ENCODE data around the gene FMN1. TPM values are rescaled to one million over a fixed set of nuclear protein-coding genes. Genes with fewer than 3 reads are reported as not detected.

The FMN1 gene
- total RNA-seq, 2 donors from 2014 or later = 0.60 to 1.1 TPM

- H3K9ac ChIP-seq (ENCODE audit: extremely low read depth, low read length, poor library complexity, severe bottlenecking) = no peak overlapping the region
- H3K36me3 Mint-ChIP-seq (ENCODE audit: low read depth) = no peaks in the 10 kb centered on the region
- WGBS, 2 experiments (ENCODE audit: insufficient coverage in 1 of 2, insufficient read length in 1 of 2) = 89 to 100% methylated on average over 2 of the region's 2 CpGs
- no peaks in the 10 kb centered on the region for H3K27me3 ChIP-seq (ENCODE audit: control insufficient read depth, insufficient read depth, low read length, poor library complexity, severe bottlenecking)
- no peaks in the 10 kb centered on the region for H3K36me3 ChIP-seq (ENCODE audit: control insufficient read depth, insufficient read depth, low read length)
- no peaks in the 10 kb centered on the region for H3K27me3 Mint-ChIP-seq (ENCODE audit: insufficient read depth)
- H3K4me3 ChIP-seq (ENCODE audit: low read length) = no peak overlapping the region
- peaks cover 8% of the 10 kb centered on the region for H3K4me1 Mint-ChIP-seq
- peaks cover 4% of the 10 kb centered on the region for H3K4me1 ChIP-seq (ENCODE audit: control insufficient read depth, insufficient read depth, low read length)
- no peak for TF ChIP-seq CTCF (conservative IDR thresholded peaks at IDR 0.05)
- H3K27ac Mint-ChIP-seq = no peak overlapping the region
- no peaks in the 10 kb centered on the region for H3K9me3 ChIP-seq (ENCODE audit: control insufficient read depth, low read length)
- H3K9me3 Mint-ChIP-seq = no peaks in the 10 kb centered on the region
- no peak overlapping the region for H3K27ac ChIP-seq (ENCODE audit: low read depth, low read length)
- H3K4me3 Mint-ChIP-seq = no peak overlapping the region
- DNase-seq = no peak
These were observed 228.0 kb downstream of the FMN1 start for GRCh38 chr15:32966512-32966911.

GRCh38 chr15:32965897-32966296, 228.6 kb downstream of the FMN1 start:
- DNase-seq = no peak
- H3K27ac Mint-ChIP-seq = no peak overlapping the region

GRCh38 chr15:32959077-32959476, 235.4 kb downstream of the FMN1 start:
- TF ChIP-seq CTCF (conservative IDR thresholded peaks at IDR 0.05) = no peak
- peaks cover 9% of the 10 kb centered on the region for H3K4me1 Mint-ChIP-seq
- H3K36me3 Mint-ChIP-seq (ENCODE audit: low read depth) = no peaks in the 10 kb centered on the region
- DNase-seq = no peak
- no peak overlapping the region for H3K4me3 Mint-ChIP-seq
- H3K9ac ChIP-seq (ENCODE audit: extremely low read depth, low read length, poor library complexity, severe bottlenecking) = no peak overlapping the region
- H3K4me3 ChIP-seq (ENCODE audit: low read length) = no peak overlapping the region
- H3K27me3 Mint-ChIP-seq (ENCODE audit: insufficient read depth) = no peaks in the 10 kb centered on the region
- no peak overlapping the region for H3K27ac ChIP-seq (ENCODE audit: low read depth, low read length)
- H3K36me3 ChIP-seq (ENCODE audit: control insufficient read depth, insufficient read depth, low read length) = no peaks in the 10 kb centered on the region
- WGBS, 2 experiments (ENCODE audit: insufficient coverage in 1 of 2, insufficient read length in 1 of 2) = 90% methylated on average over 1 of the region's 1 CpG; no CpG with 5 or more reads in 1 of the 2 experiments
- no peaks in the 10 kb centered on the region for H3K9me3 ChIP-seq (ENCODE audit: control insufficient read depth, low read length)
- no peak overlapping the region for H3K27ac Mint-ChIP-seq
- H3K27me3 ChIP-seq (ENCODE audit: control insufficient read depth, insufficient read depth, low read length, poor library complexity, severe bottlenecking) = no peaks in the 10 kb centered on the region
- no peaks in the 10 kb centered on the region for H3K4me1 ChIP-seq (ENCODE audit: control insufficient read depth, insufficient read depth, low read length)
- no peaks in the 10 kb centered on the region for H3K9me3 Mint-ChIP-seq

More at GRCh38 chr15:32965897-32966296, 228.6 kb downstream of the FMN1 start:
- no peak overlapping the region for H3K4me3 Mint-ChIP-seq
- no peak for TF ChIP-seq CTCF (conservative IDR thresholded peaks at IDR 0.05)
- H3K36me3 Mint-ChIP-seq (ENCODE audit: low read depth) = no peaks in the 10 kb centered on the region
- H3K27ac ChIP-seq (ENCODE audit: low read depth, low read length) = no peak overlapping the region
- peaks cover 3% of the 10 kb centered on the region for H3K4me1 ChIP-seq (ENCODE audit: control insufficient read depth, insufficient read depth, low read length)
- no peak overlapping the region for H3K9ac ChIP-seq (ENCODE audit: extremely low read depth, low read length, poor library complexity, severe bottlenecking)
- no peaks in the 10 kb centered on the region for H3K36me3 ChIP-seq (ENCODE audit: control insufficient read depth, insufficient read depth, low read length)
- peaks cover 8% of the 10 kb centered on the region for H3K4me1 Mint-ChIP-seq
- no peaks in the 10 kb centered on the region for H3K9me3 Mint-ChIP-seq
- H3K4me3 ChIP-seq (ENCODE audit: low read length) = no peak overlapping the region
- H3K9me3 ChIP-seq (ENCODE audit: control insufficient read depth, low read length) = no peaks in the 10 kb centered on the region
- H3K27me3 ChIP-seq (ENCODE audit: control insufficient read depth, insufficient read depth, low read length, poor library complexity, severe bottlenecking) = no peaks in the 10 kb centered on the region
- 73 to 89% methylated on average over 2 to 5 of the region's 6 CpGs for WGBS, 2 experiments (ENCODE audit: insufficient coverage in 1 of 2, insufficient read length in 1 of 2)
- no peaks in the 10 kb centered on the region for H3K27me3 Mint-ChIP-seq (ENCODE audit: insufficient read depth)

Measured in endodermal cell (in vitro differentiated cells).